ENCODE data around the gene SELENOS. TPM values are rescaled to one million over a fixed set of nuclear protein-coding genes. Genes with fewer than 3 reads are reported as not detected.

SELENOS gene
- total RNA-seq, 1 donor from 2014 or later: 78.5 TPM

- H3K36me3 ChIP-seq: no peaks in the 10 kb centered on the region
- no peak for DNase-seq
- peaks cover 14% of the 10 kb centered on the region for H3K4me1 ChIP-seq
- TF ChIP-seq CTCF (IDR thresholded peaks at IDR 0.05): no peak
- no peak for ATAC-seq
- H3K27ac ChIP-seq: peak overlapping the region; percentile 76
- peak overlapping the region; percentile 71 for H3K4me3 ChIP-seq
- no peaks in the 10 kb centered on the region for H3K27me3 ChIP-seq
- intact Hi-C loops (cut with DNase I): no loop called here
- no peaks in the 10 kb centered on the region for H3K9me3 ChIP-seq
These were observed 24.4 kb downstream of the SELENOS start for GRCh38 chr15:101252836-101253235.

- Histone ChIP-seq H3K27ac (peak within 1 kb of the TSS; percentile 76), H3K27me3 (no peaks in the 10 kb centered on the region), H3K9me3 (no peaks in the 10 kb centered on the region), H3K4me3 (peak within 1 kb of the TSS; percentile 81), H3K4me1 (peaks cover 21% of the 10 kb centered on the region), H3K36me3 (no peaks in the 10 kb centered on the region)
- TF ChIP-seq CTCF (IDR thresholded peaks at IDR 0.05): peak; percentile 19
- ATAC-seq (peak; percentile 92), DNase-seq (peak; percentile 97)
- intact Hi-C loops (cut with DNase I): no loop called here
These were observed 25.2 kb downstream of the SELENOS start, which contains the start of gene CHSY1 for GRCh38 chr15:101251830-101252820. TSS of gene CHSY1 (minus strand) at chr15:101252048. CDS start at chr15:101251456, 592 bp downstream.

GRCh38 chr15:101250873-101251829 lies 26.1 kb downstream of the SELENOS start:
- Histone ChIP-seq H3K27ac (peak overlapping the region; percentile 76), H3K36me3 (no peaks in the 10 kb centered on the region), H3K4me1 (peaks cover 29% of the 10 kb centered on the region), H3K27me3 (no peaks in the 10 kb centered on the region), H3K4me3 (peak overlapping the region; percentile 81), H3K9me3 (no peaks in the 10 kb centered on the region)
- ATAC-seq: peak; percentile 67
- intact Hi-C loops (cut with DNase I): no loop called here
- no peak for DNase-seq
- no peak for TF ChIP-seq CTCF (IDR thresholded peaks at IDR 0.05)

- intact Hi-C loops (cut with DNase I): no loop called here
- Histone ChIP-seq H3K27me3 (no peaks in the 10 kb centered on the region), H3K4me1 (peaks cover 35% of the 10 kb centered on the region)
These were observed 26.9 kb downstream of the SELENOS start for GRCh38 chr15:101250341-101250831.

More at GRCh38 chr15:101250341-101250831, 26.9 kb downstream of the SELENOS start:
- DNase-seq (no peak), ATAC-seq (no peak)
- no peaks in the 10 kb centered on the region for H3K36me3 ChIP-seq
- H3K4me3 ChIP-seq: peak overlapping the region; percentile 81
- no peaks in the 10 kb centered on the region for H3K9me3 ChIP-seq
- TF ChIP-seq CTCF (IDR thresholded peaks at IDR 0.05): no peak
- peak overlapping the region; percentile 74 for H3K27ac ChIP-seq

Measured in upper lobe of right lung (tissue), 1 donor.